ENCODE data around the gene DDC. TPM values are rescaled to one million over a fixed set of nuclear protein-coding genes. Genes with fewer than 3 reads are reported as not detected.

Gene DDC
- total RNA-seq, 4 donors from 2014 or later: 16.1 to 71.3 (median 42.5) TPM

GRCh38 chr7:50507898-50508470 lies 57.2 kb downstream of the DDC start:
- in situ Hi-C loops (cut with MboI; ENCODE audit: low pct_ligation_motif_present in 1 of 4, low pct_unique_long_range_greater_than_20kb in 1 of 4, low sequenced_read_pairs in 3 of 4): no loop called here
- H3K9me3 ChIP-seq: no peaks in the 10 kb centered on the region
- H3K36me3 ChIP-seq: no peaks in the 10 kb centered on the region
- intact Hi-C loops (cut with DNase I; ENCODE audit: low total_unique reads): no loop called here
- no peaks in the 10 kb centered on the region for H3K27me3 ChIP-seq
- no peak for DNase-seq
- WGBS, 2 donors (ENCODE audit: low coverage in 1 of 2): 81% methylated on average over 6 of the region's 7 CpGs; no CpG with 5 or more reads in 1 of the 2 donors
- TF ChIP-seq POLR2AphosphoS5 (IDR thresholded peaks at IDR 0.05) (no peak), POLR2A (IDR thresholded peaks at IDR 0.05) (no peak), CTCF (IDR thresholded peaks at IDR 0.05) (no peak), EP300 (IDR thresholded peaks at IDR 0.05; ENCODE audit: low read depth) (no peak)
- H3K4me1 ChIP-seq: peaks cover 0 to 13% (median 4%) of the 10 kb centered on the region in 4 donors
- no peak overlapping the region for H3K4me3 ChIP-seq
- H3K27ac ChIP-seq: no peak overlapping the region

- DNase-seq: no peak
- H3K27me3 ChIP-seq: no peaks in the 10 kb centered on the region
- no peaks in the 10 kb centered on the region for H3K9me3 ChIP-seq
- H3K4me1 ChIP-seq: peaks cover 0 to 18% (median 10%) of the 10 kb centered on the region in 4 donors
- intact Hi-C loops (cut with DNase I; ENCODE audit: low total_unique reads): no loop called here
- no peak overlapping the region for H3K27ac ChIP-seq
- 40 to 86% methylated on average over 3 to 9 of the region's 10 CpGs for WGBS, 2 donors (ENCODE audit: low coverage in 1 of 2)
- in situ Hi-C loops (cut with MboI; ENCODE audit: low pct_ligation_motif_present in 1 of 4, low pct_unique_long_range_greater_than_20kb in 1 of 4, low sequenced_read_pairs in 3 of 4): no loop called here
- no peak for TF ChIP-seq POLR2AphosphoS5 (IDR thresholded peaks at IDR 0.05)
- TF ChIP-seq POLR2A (IDR thresholded peaks at IDR 0.05): no peak
- no peak for TF ChIP-seq CTCF (IDR thresholded peaks at IDR 0.05)
- no peak for TF ChIP-seq EP300 (IDR thresholded peaks at IDR 0.05; ENCODE audit: low read depth)
- H3K36me3 ChIP-seq: no peaks in the 10 kb centered on the region
- H3K4me3 ChIP-seq: no peak overlapping the region
Measured at GRCh38 chr7:50505553-50506210, 59.5 kb downstream of the DDC start.

GRCh38 chr7:50504646-50505546 lies 60.3 kb downstream of the DDC start:
- Histone ChIP-seq H3K36me3 (no peaks in the 10 kb centered on the region), H3K4me1 (peaks cover 0 to 18% (median 10%) of the 10 kb centered on the region in 4 donors), H3K9me3 (no peaks in the 10 kb centered on the region), H3K27me3 (no peaks in the 10 kb centered on the region), H3K4me3 (no peak overlapping the region), H3K27ac (no peak overlapping the region)
- in situ Hi-C loops (cut with MboI; ENCODE audit: low pct_ligation_motif_present in 1 of 4, low pct_unique_long_range_greater_than_20kb in 1 of 4, low sequenced_read_pairs in 3 of 4): no loop called here
- TF ChIP-seq POLR2A (IDR thresholded peaks at IDR 0.05): no peak
- no peak for TF ChIP-seq EP300 (IDR thresholded peaks at IDR 0.05; ENCODE audit: low read depth)
- no peak for TF ChIP-seq CTCF (IDR thresholded peaks at IDR 0.05)
- no peak for DNase-seq
- WGBS, 2 donors (ENCODE audit: low coverage in 1 of 2): 65 to 78% methylated on average over 7 to 12 of the region's 12 CpGs
- intact Hi-C loops (cut with DNase I; ENCODE audit: low total_unique reads): no loop called here

- Histone ChIP-seq H3K27me3 (no peaks in the 10 kb centered on the region), H3K4me1 (peaks cover 0 to 12% (median 10%) of the 10 kb centered on the region in 4 donors), H3K27ac (peak overlapping the region; percentile 79 to 85 (median 82)), H3K36me3 (no peaks in the 10 kb centered on the region), H3K9me3 (no peaks in the 10 kb centered on the region), H3K4me3 (no peak overlapping the region)
- intact Hi-C loops (cut with DNase I; ENCODE audit: low total_unique reads) (no loop called here), in situ Hi-C loops (cut with MboI; ENCODE audit: low pct_ligation_motif_present in 1 of 4, low pct_unique_long_range_greater_than_20kb in 1 of 4, low sequenced_read_pairs in 3 of 4) (no loop called here)
- WGBS, 2 donors (ENCODE audit: low coverage in 1 of 2): 72% methylated on average over 5 of the region's 5 CpGs; no CpG with 5 or more reads in 1 of the 2 donors
- TF ChIP-seq POLR2AphosphoS5 (IDR thresholded peaks at IDR 0.05) (no peak), EP300 (IDR thresholded peaks at IDR 0.05; ENCODE audit: low read depth) (no peak)
- DNase-seq: no peak
Measured at GRCh38 chr7:50502947-50503346, 62.3 kb downstream of the DDC start.
